KMS-11 (cell line): ENCODE results near the gene LACRT.

Source experiments
- H2AFZ ChIP-seq: fragments of 200-600 bp; sonication (generic); 2 replicates; pipeline ENCODE4 v1.6.1; 2016; ENCODE audit warnings: antibody characterized with exemption, mixed run types, low read depth
- H3K27ac ChIP-seq: fragments of 200-600 bp; sonication (generic); 2 replicates; pipeline ENCODE4 v1.6.1; 2016; ENCODE audit warnings: mild to moderate bottlenecking, mixed run types
- H3K27me3 ChIP-seq: fragments of 200-600 bp; sonication (generic); 2 replicates; pipeline ENCODE4 v1.6.1; 2017; ENCODE audit warnings: mild to moderate bottlenecking, low read depth, mixed run types, moderate library complexity; ENCODE audit not compliant: insufficient read depth
- H3K36me3 ChIP-seq: fragments of 200-600 bp; sonication (generic); 2 replicates; pipeline ENCODE4 v1.6.1; 2017; ENCODE audit warnings: mild to moderate bottlenecking, mixed run types; ENCODE audit not compliant: insufficient read depth
- H3K4me1 ChIP-seq: fragments of 200-600 bp; sonication (generic); 2 replicates; pipeline ENCODE4 v1.6.1; 2016; ENCODE audit warnings: mild to moderate bottlenecking, low read depth, mixed run types; ENCODE audit not compliant: poor library complexity, severe bottlenecking
- H3K4me2 ChIP-seq: fragments of 200-600 bp; sonication (generic); 2 replicates; pipeline ENCODE4 v1.7.0; 2016; ENCODE audit warnings: mild to moderate bottlenecking, mixed run types
- H3K4me3 ChIP-seq: fragments of 200-600 bp; sonication (generic); IDR thresholded peaks from 2 replicates; pipeline ENCODE4 v1.6.1; 2017; ENCODE audit warnings: low read depth, low read length, mixed read lengths; ENCODE audit not compliant: insufficient read depth
- H3K79me2 ChIP-seq: fragments of 200-600 bp; sonication (generic); 2 replicates; pipeline ENCODE4 v1.6.1; 2016; ENCODE audit warnings: low read depth, mixed run types; ENCODE audit not compliant: insufficient read depth
- H3K9ac ChIP-seq: fragments of 200-600 bp; sonication (generic); 2 replicates; pipeline ENCODE4 v1.6.1; 2016; ENCODE audit warnings: mild to moderate bottlenecking, mixed run types
- H4K20me1 ChIP-seq: fragments of 200-600 bp; sonication (generic); 2 replicates; pipeline ENCODE4 v1.6.1; 2016; ENCODE audit warnings: mild to moderate bottlenecking, mixed run types; ENCODE audit not compliant: insufficient read depth
- CTCF ChIP-seq: fragments of 200-600 bp; sonication (generic); conservative IDR thresholded peaks from 2 replicates; pipeline ENCODE4 v1.6.1; 2017; ENCODE audit warnings: low read depth, mild to moderate bottlenecking, antibody characterized with exemption, low read length, moderate library complexity, mixed read lengths

LACRT gene

GRCh38 chr12:54604436-54604835 is 30.3 kb downstream of the LACRT start:
- H3K27ac ChIP-seq: no peak overlapping the region

GRCh38 chr12:54603872-54604271 is 30.8 kb downstream of the LACRT start:
- no peaks in the 10 kb centered on the region for H4K20me1 ChIP-seq
- H3K9ac ChIP-seq: no peak overlapping the region
- H3K27ac ChIP-seq: no peak overlapping the region
- H3K4me1 ChIP-seq: no peaks in the 10 kb centered on the region
- H3K36me3 ChIP-seq: no peaks in the 10 kb centered on the region
- TF ChIP-seq CTCF: no peak
- H3K27me3 ChIP-seq: no peaks in the 10 kb centered on the region
- H3K4me2 ChIP-seq: no peak overlapping the region
- H3K4me3 ChIP-seq: no peak overlapping the region
- peak overlapping the region; percentile 1; the same call in 1 of the 2 replicates for H2AFZ ChIP-seq
- no peaks in the 10 kb centered on the region for H3K79me2 ChIP-seq

More at GRCh38 chr12:54604436-54604835, 30.3 kb downstream of the LACRT start:
- Histone ChIP-seq H3K9ac (no peak overlapping the region), H2AFZ (no peak overlapping the region), H3K4me2 (no peak overlapping the region), H3K4me3 (no peak overlapping the region), H3K79me2 (no peaks in the 10 kb centered on the region), H3K27me3 (no peaks in the 10 kb centered on the region), H3K4me1 (no peaks in the 10 kb centered on the region), H3K36me3 (no peaks in the 10 kb centered on the region), H4K20me1 (no peaks in the 10 kb centered on the region)
- no peak for TF ChIP-seq CTCF

- peak; percentile 99 for TF ChIP-seq CTCF
- Histone ChIP-seq H4K20me1 (no peaks in the 10 kb centered on the region), H3K27me3 (no peaks in the 10 kb centered on the region), H3K27ac (no peak overlapping the region), H3K79me2 (no peaks in the 10 kb centered on the region), H3K9ac (no peak overlapping the region), H3K4me1 (no peaks in the 10 kb centered on the region), H3K4me3 (no peak overlapping the region), H3K36me3 (no peaks in the 10 kb centered on the region), H3K4me2 (no peak overlapping the region), H2AFZ (peak overlapping the region; percentile 1; the same call in 1 of the 2 replicates)
Measured at GRCh38 chr12:54603173-54603814, 31.4 kb downstream of the LACRT start.

- TF ChIP-seq CTCF: no peak
- no peak overlapping the region for H3K27ac ChIP-seq
- H3K36me3 ChIP-seq: no peaks in the 10 kb centered on the region
- H4K20me1 ChIP-seq: no peaks in the 10 kb centered on the region
- no peak overlapping the region for H3K4me3 ChIP-seq
- no peaks in the 10 kb centered on the region for H3K4me1 ChIP-seq
- no peaks in the 10 kb centered on the region for H3K79me2 ChIP-seq
- no peaks in the 10 kb centered on the region for H3K27me3 ChIP-seq
- H3K4me2 ChIP-seq: no peak overlapping the region
- no peak overlapping the region for H3K9ac ChIP-seq
- H2AFZ ChIP-seq: no peak overlapping the region
Measured at GRCh38 chr12:54602661-54603060, 32.0 kb downstream of the LACRT start.
